ENCODE results near the gene PDZD2.
"Not testable (repeated sequence)": the region's sequence is repeated elsewhere in the genome, so short reads cannot be mapped to it uniquely, and the experiment has no call there.

PDZD2 gene

DNA sequence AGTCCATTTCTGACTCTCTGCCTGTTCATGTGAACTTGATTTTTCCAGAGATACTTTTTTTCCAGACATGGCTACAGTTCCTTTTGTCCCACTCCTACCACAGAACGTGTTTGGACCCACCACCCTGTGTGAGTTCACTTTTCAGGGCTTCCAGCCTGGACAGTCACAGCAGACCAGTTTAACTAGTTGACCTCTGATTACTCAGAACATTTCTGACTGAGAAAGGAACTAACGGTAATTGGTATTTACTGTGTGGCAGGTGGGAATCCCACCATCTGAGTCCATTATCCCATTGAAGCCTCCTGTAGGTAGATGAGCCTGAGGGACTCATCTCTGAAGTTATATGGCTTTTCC lies 325.1 kb downstream of the PDZD2 start:
- no peak for DNase-seq (ENCODE audit: low spot score)
- no peak for FAIRE-seq

DNA sequence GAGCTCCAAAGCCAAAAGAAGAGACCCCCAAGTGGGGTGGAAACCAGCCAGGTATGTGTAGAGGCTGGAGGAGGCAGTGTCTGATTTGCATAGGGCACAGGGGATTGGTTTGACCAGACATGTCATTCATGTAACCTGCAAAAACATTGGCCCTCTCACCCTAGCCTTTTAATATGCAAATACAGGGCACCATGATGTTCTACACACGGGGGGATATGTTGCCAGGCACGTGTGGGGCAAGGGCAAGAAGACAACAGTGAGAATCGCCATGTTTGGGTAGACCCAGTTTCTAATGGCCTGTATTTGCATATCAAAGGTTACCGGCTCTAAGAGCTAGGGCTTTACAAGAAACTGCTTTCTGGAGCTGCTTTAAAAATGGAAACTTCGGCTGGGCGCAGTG lies 326.3 kb downstream of the PDZD2 start:
- no peak for FAIRE-seq
- no peak for DNase-seq (ENCODE audit: low spot score)

DNA sequence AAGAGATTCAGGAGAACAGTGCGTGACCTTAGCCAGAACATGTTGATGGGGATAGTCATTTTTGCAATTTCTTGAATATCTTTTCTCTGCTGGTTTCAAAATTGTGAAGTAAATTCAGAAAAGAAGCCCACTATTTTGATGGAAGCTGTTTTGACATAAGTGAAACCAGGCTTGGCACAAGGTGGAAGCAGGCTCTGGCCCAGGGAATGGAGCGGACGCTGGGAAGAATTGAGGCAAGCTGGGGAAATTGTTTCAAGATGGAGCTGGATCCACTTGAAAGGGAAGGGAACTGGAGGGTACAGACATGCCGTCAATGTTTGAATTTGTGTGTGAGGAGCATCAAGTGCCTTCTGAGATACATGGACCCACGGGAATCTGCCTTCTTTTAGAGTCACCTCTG lies 328.0 kb downstream of the PDZD2 start:
- FAIRE-seq, result no peak
- DNase-seq (ENCODE audit: low spot score), result no peak

DNA sequence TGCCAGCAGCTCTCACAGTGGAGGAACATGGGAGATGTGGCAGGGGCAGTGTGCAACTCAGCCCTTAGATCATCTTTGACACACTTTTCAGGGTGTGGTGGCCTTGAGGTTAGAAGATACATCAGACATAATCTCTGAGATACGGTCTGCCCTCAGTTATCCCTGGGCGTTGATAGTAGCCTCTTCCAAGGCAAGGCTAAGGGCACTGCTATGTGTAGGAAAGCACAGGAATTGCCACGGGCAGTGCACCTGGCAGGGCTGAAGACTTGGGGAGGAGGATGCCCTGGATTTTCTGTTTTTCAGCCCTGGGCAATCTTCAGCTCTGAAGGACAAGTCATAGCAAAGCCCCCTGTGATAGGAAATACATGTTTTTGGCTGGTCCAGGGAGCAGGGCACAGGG lies 328.5 kb downstream of the PDZD2 start:
- DNase-seq (ENCODE audit: low spot score) (no peak), FAIRE-seq (no peak)

DNA sequence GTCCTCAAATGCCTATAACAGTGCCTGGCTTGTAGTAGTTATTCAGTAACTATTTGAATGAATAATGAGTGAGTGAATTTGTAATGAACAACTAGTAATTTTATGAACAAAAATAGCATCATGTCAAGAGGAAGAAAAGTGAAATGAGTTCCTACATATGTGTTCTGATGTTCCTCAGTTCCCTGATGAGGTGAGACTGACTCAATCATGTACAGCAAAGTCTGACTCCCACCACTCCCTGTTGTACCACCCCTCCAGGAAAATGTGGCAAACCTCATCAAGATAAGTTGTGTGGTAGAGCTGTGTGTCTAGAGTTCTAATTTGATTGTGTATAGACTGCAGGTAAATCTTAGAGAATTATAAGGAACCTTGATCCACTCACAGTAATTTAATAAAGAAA lies 333.6 kb downstream of the PDZD2 start:
- FAIRE-seq (no peak), DNase-seq (ENCODE audit: low spot score) (no peak)

DNA sequence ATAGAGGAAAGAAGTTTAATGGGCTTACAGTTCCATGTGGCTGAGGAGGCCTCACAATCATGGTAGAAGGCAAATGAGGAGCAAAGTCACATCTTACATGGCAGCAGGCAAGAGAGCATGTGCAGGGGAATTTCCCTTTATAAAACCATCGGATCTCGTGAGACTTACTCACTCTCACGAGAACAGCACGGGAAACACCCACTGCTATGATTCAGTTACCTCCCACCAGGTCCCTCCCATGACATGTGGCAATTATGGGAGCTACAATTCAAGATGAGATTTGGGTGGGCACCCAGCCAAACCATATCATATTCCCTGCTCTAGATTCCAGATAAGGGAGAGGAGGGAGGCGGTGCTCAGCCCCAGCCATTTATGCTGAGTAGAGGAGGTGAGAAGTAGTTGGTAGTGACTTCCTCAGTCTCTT lies 336.3 kb downstream of the PDZD2 start:
- peak; percentile 37 for DNase-seq (ENCODE audit: low spot score)
- not testable (repeated sequence) for FAIRE-seq

DNA sequence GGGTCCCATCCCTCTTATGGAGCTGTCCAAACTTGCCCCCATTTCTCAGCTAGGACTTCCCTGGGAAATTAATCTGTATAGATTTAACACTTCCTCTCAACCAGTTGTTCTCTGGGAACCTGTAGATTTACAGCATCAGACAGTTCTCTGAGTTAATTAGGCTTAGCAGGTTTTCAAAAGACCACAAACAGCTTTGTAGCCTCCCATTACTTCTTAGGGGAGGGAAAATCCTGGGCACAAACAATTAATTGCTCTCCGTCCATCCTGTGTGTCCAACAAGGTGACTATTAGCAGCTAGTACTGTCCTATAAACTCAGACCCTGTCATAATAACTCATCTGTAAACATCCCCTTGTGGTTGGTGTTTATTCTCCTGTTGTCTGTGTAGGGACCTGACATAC lies 337.2 kb downstream of the PDZD2 start:
- FAIRE-seq (no peak), DNase-seq (ENCODE audit: low spot score) (no peak)

DNA sequence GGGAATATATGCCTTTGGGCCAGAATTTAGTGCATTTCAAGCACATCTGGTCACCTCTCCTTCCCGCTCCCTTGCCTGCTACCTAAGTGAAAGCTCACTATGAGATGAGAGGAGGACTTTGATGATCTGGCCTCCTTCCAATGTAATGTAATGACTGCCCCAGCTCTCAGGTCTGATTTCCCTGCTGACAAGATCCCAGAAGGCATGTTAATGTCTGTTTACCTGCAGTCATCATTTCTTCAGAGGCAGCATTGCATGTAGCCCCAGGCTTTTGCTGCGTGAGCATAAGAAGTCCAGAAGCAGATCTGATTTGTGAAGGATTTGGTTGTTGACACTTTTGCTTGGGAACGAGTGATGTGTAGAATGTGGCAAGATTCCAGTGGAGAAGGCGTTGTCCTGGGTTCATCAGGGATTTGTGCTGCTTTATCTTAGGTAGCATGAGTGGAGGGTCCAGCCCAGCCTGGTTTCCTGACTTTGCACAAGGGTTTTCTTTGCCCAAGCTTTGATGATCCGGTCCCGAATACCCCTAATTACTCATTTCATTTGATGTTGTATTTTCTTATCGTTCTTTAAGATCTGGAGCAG lies 342.5 kb downstream of the PDZD2 start:
- no peak for DNase-seq (ENCODE audit: low spot score)
- no peak for FAIRE-seq

DNA sequence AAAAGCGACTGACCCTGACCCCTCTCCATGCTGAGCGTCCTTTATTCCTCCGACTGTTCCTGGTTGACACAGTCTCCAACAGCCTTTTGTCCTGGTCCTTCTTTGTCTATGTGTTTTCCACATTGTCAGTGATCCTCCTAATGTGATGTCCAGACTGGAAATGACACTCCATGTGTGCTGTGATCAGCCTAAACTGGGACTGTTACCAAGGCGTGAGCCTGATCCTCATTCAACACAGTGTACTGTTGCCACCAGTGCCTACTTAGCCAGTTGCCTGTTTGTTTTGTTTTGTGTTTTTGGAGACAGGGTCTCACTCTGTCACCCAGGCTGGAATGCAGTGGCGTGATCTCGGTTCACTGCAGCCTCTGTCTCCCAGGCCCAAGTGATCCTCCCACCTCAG lies 343.1 kb downstream of the PDZD2 start:
- FAIRE-seq (no peak), DNase-seq (ENCODE audit: low spot score) (no peak)

DNA sequence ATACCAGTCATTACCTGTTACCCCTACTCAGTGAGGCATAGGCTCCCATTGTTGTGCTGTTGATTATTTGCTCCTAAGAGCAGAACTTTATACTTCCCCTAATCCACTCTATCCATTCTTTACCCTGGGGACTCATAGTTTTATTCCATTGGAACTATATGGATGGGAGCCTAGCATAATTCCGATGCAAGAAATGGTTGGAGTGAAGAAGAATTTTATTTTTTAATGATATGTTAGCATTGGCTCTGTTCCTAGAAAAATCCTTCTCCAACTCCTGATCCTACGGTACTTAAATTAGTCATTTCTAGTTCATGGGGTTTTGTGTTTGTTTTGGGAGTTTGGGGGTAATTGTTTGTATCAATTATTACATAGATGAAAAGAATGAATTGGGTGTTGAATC lies 343.7 kb downstream of the PDZD2 start:
- no peak for DNase-seq (ENCODE audit: low spot score)
- FAIRE-seq, result no peak

DNA sequence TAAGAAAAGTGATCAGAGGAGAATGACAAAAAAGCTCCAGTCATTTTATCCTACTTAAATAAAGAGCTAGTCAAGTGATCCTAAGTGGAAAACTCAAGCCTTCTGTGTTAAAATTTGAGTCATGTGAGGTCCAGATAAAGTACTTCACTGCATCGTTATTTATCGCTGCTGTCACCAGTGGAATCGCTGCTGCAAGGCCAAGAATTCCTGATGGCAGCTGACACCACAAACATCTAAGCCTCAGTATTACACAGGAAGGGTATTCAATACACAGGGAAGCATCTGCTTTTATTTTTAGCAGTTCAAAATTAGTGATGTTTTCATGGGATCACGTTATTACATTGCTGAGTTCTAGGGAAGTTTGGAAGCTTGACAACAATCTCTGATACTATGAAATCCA lies 344.9 kb downstream of the PDZD2 start:
- DNase-seq (ENCODE audit: low spot score) (no peak), FAIRE-seq (no peak)

DNA sequence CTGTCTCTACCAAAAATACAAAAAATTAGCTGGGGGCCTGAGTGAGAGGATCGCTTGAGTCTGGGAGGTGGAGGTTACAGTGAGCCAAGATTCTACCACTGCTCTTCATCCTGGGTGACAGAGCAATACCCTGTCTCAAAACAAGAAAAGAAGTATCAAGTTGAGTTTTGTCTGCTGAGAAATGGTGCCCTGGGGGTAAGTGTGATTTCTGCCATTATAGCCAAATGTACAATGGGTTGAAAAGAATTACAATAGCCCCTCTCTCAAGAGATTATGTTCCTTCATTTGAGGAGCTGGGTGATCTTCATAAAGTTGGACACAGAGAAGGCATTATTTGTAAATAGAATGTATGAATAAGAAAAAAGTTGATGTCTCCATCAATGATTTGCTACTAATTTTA lies 345.8 kb downstream of the PDZD2 start:
- DNase-seq (ENCODE audit: low spot score), result no peak
- FAIRE-seq, result no peak

DNA sequence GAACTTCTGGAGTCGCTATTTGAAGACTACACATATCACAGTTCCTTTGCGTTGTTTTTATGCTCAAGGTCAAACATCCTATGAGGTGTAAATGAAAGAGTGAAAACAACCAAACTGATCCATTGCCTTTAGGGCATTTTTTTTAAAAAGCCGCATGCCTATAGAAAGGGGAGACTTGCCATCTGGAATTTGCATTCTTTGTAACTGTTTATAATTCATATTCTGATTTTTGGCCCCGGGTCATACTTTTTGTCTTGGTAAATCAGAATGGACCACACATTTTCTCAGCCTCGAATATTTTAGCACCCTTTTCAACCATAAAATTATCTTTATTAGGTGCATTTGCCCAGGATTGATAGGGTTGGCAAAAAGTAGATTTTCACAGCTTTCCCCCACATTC lies 347.2 kb downstream of the PDZD2 start:
- DNase-seq (ENCODE audit: low spot score) (no peak), FAIRE-seq (no peak)

DNA sequence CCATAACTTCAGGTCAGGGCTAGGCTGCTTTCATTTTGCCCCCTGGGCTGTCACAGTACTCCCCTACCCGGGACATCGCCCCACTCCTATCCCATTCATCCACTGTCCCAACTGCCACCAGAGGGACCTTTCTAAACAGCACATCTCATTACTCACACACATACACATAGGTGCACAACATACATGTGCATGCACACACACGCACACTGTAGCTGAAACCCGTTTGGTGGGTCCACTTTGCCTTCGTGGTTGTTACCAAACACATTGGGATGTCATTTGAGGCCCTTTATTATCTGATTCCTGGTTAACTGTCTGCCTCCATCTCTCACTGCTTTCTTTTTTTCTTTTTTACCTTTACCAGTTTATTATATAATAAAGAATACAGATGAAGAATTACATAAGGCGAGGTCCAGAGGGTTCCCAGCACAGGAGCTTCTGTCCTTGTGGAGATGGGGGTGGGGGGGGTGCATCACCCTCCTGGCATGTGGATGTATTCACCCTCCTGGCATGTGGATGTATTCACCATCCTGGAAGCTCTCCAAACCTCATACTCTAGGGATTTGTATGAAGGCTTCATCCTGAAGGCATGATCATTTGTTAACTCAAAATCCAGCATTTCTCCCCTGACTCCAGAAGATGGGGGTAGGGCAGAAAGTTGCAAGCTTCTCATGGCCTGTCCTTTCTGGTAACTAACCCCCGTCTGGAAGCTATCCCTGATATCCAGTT lies 349.2 kb downstream of the PDZD2 start:
- DNase-seq (ENCODE audit: low spot score) (peak; percentile 99), FAIRE-seq (peak; percentile 99)

DNA sequence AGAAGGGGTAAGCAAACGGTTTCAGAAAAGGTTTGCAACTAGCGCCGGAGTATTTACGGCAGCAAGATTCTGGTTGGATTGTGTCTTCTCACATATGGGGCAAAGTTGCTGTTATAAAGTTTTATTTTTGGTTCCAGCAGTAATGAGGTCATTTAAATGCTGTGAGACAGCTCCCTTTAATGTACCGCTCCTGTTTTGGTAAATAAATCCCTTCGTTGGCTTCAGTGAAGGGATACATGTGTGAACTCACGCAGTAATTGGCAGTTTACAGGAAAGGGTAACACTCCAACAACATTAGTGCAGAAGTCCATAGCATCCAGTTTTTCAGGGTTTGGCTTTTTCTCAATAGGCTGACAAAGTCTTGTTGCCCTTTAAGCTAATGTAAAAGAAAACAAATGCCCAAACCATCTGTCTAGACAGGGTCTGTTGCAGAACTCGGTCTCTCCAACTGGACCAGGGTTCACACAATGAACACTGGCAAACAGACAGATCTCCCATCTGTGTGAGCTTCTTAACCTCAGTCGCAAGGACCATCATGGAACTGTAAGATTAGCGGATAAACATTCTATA lies 351.2 kb downstream of the PDZD2 start:
- no peak for DNase-seq (ENCODE audit: low spot score)
- FAIRE-seq, result no peak

DNA sequence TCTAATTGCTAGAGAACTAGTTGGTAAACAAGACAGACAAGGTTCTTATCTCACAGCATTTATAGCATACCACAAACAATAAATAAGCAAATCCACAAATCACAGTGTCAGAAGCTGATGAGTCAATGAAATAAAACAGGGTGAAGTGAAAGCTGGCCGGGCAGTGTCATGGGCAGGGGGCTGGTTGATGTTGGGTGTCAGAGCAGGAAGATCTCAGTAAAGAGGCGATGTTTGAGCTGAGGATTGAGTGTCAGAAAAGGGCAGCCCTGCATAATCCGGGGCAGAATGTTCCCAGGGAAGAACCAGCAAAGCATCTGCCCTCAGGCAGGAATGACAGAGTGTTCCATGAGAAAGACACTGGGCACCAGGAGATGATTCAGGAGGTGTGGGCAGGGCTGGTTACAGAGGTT lies 351.8 kb downstream of the PDZD2 start:
- FAIRE-seq, result no peak
- no peak for DNase-seq (ENCODE audit: low spot score)

DNA sequence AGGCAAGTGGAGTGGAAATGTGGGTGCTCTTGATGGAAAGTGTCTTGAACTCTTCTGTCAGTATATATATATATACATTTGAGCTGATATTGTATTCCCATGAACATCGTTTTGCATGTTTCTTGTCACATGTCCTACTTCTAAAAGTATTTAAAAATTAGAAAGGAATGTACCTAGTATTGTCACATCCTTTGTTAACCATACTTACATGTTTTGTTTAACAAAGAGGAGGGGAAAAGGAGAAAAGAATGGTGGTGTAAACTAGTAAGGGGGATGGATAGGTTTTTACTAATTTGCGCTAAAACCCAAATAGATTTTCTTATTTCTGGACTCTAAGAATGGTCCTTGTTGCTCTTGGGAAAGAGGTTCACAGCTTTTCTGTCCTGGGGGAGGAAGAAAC lies 353.4 kb downstream of the PDZD2 start:
- DNase-seq (ENCODE audit: low spot score), result no peak
- FAIRE-seq, result no peak

DNA sequence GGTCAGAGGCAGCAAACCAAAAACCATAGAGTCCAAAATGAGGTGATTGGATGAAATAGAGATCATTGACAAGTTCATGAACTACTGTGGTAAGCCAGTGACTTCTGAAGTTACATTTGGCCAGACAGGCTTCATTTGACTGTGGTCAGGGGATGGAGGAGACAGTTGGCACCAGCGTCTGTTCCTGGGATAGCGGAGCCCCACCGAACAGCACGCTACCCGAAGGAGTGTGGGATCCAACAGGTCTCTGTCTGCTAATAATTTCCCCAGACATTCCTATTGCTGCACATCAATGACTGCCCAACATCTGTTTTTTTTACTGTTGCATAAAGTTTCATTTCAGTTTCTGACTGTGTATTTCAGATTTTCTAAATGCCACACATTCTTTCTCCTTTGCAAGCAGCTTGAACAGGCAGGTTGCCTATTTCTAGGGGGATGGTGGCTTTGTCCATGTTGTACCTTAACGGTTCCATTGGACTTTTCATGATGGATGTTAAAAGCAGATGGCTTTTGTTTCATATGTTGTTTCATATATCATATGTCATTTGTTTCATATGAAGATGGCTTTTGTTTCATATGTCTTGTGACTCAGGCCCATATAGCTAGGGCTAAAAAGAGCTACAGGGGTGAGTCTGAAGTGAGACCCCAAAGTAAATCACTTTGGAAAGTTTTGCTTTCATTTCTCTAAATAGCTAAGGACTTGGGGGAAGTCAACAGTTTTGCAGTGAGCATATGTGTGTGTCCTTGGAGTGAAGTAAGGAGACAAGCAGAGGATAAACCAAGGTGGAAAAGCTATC lies 354.4 kb downstream of the PDZD2 start:
- peak; percentile 81 for DNase-seq (ENCODE audit: low spot score)
- FAIRE-seq, result peak; percentile 91

DNA sequence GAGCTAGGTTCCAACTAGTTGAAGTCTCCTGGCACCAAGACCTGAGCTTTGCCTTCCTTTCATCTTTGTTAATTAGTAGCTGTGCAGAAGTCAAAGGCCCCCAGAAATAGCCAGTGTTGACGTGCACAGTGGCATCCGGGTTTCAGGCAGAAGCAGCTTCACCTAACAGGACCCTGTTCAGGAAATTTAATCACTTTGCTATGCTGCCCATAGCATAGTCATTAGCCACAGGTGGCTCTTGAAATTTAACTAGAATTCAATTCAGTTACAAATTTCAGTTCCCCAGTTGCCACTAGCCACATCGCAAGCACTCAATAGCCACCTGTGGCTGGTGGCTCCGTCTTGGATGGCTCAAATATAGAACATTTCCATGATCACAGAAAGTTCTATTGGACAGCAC lies 356.1 kb downstream of the PDZD2 start:
- FAIRE-seq, result no peak
- no peak for DNase-seq (ENCODE audit: low spot score)

DNA sequence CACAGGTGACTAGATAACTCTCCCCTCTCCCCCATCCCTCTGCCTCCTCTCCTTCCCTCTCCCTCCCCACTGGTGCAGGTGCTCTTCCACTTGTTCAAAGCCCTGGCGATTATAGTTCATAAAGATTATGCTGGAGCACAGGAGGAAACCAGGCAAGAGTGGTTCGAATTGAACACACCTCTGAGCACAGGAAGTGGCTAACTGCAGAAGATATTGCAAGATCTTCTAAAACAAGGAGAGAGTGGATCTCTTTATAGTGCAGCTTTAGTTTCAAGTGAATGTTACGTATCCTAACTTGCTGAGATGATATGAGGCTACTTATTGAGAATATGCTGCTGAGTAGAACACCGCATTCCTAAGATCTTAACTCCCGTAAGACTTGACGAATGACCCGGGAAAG lies 356.8 kb downstream of the PDZD2 start:
- DNase-seq (ENCODE audit: low spot score) (no peak), FAIRE-seq (no peak)

DNA sequence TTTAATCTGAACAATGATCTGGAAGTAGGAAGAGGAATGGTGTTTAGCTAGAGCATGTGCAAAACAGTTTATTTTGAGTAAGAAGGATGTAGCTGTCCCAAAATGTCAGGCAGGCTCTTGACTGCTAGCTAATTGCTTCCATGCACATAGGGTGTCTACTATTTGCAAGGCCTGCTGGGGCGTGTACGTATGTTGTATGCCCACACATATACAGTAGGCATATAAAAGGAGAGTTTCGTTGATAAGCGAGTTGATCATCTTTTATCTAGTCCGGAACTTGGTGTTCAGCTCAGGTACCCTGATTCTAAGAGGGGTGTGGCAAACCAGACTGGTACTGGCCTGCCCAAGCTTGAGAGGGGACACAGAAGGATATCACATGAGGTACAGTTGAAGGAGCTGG lies 358.0 kb downstream of the PDZD2 start:
- FAIRE-seq (no peak), DNase-seq (ENCODE audit: low spot score) (no peak)

DNA sequence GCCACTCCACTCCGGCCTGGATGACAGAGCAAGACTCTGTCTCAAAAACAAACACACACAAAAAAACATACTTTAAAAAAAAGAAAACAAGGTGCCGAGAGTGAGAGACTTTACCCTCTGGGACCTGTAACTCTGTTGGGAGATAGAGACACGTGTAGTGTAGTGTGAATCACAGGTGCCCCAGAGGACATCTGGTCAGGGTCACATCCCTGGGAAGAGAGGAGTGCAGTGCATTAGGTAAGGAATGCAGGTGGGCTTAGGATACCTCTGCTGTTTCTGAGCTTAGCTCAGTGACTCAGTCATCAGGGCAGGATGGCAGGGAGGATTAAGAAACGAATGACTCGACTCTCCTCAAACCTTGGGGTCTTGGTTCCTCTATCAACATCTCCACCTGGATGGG lies 360.5 kb downstream of the PDZD2 start:
- FAIRE-seq (no peak), DNase-seq (ENCODE audit: low spot score) (no peak)
